HG03039 (cell line): ENCODE measurements around the gene MGA.

Experiments
- ATAC-seq: cut with Tn5 transposase; IDR thresholded peaks from one replicate; pipeline ENCODE4 v1.9.1; 2021; ENCODE audit warnings: mild to moderate bottlenecking, moderate library complexity; ENCODE audit not compliant: unreplicated experiment

Gene MGA

DNA sequence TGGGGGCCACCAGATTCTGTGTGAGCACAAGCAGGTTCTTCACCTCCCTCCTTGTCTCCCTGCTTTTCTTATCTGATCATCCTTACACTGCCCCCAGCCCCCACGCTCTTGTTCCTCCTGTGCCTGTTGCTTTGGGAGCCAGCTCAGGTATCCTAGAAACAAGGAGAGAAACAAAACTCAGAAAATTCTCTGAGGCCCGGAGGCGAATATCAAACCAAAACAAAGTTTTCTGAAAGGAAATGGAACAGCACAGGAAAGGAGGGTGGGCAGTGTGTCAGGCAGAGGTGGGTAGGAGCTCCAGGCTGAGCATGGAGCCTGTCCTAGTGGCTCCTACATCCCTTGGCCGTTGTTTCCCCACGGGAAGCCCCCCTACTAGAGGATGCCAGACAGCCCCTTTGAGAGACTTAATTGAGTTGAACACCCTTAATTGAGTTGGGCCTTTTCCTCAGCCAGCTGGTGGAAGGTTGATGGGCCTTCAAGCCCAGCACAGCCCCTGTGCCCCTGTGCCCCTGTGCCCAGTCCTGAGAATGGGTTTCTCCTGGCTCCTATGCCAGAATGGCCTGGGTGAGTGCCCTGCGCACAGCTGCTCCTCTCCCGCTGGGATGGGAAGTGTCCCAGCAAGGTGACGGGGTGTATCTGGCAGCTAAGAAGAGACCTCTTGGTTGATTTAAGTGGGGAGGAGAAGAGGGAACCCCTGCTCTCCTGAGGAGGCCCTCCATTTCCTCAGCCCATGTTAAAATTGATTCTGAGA, 144.9 kb downstream of the MGA start:
- no peak for ATAC-seq

DNA sequence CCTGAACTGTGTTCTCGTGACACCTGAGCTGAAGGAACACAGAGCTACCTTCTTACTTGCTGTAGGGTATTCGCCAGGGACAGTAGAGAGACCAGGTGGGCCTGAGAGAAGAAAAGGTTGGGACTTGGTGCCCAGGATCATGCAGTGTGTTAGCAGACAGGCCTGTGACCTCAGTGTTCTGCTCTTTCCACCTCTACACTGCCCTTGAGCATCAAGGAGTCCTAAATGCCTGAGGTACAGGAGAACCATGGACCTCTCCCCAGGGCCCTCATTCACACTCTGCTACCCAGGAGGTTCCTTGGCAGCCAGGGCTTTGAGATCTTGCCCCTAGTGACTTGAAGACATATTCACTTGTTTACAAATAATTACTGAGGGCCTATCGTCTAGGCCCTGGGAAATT, 145.5 kb downstream of the MGA start:
- no peak for ATAC-seq

DNA sequence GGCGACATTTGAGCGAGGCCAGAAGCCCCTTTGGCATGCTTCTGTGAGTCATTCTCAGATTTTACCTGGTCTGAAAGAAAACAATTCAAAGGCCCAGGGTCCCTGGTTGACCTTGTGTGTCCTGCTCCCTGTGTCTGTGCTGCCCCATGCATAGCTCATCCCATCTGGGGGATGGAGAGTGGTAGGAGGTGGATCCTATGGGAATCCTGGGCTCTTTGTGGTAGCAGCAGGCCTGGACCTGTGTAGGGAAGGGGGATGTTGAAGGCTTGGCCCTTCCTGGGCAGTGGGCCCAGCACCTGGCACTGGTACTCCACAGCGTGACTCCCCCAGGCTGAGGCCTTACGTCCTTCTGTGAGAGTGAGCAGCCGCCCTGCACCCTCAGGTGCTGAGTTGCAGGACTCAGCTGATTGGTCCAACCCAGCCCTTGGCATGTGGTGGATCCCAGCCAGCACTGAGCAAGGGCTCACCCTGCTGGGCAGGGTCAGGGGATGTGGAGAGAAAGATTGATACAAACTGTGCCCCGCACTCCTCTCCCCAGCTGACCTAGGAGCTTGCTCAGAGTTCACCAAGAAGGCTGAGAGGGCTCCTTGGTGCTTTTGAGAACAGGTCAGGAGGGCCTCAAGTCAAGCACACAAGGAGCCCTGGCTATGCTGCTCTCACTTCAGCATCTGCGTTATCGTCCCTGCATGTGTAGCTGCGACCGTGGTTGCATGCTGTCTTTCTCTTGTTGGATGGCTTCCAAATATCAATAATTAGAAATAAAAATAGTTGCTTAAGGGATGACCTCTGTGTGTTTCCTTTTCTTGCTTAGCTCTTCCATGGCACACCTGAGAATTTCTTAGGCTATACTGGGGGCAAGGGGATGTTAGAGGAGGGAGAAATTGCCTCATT, 146.3 kb downstream of the MGA start:
- no peak for ATAC-seq

DNA sequence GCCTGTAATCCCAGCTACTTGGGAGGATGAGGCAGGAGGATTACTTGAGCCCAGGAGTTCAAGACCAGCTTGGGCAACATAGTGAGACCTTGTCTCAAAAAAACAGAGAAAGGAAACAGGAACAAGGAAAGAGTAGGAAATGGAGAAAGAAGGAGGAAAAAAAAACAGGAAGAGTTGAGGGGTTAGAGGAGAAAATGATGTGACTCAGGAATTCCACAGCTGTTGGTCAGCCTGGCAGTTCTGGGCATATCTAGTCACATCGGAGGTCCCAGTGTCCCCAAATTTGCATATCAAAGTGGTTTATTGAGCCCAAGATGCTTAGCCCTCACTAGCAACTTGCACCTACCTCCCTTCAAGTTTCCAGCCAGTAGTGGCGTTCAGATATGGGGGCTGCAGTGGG, 148.9 kb downstream of the MGA start:
- ATAC-seq, result no peak

DNA sequence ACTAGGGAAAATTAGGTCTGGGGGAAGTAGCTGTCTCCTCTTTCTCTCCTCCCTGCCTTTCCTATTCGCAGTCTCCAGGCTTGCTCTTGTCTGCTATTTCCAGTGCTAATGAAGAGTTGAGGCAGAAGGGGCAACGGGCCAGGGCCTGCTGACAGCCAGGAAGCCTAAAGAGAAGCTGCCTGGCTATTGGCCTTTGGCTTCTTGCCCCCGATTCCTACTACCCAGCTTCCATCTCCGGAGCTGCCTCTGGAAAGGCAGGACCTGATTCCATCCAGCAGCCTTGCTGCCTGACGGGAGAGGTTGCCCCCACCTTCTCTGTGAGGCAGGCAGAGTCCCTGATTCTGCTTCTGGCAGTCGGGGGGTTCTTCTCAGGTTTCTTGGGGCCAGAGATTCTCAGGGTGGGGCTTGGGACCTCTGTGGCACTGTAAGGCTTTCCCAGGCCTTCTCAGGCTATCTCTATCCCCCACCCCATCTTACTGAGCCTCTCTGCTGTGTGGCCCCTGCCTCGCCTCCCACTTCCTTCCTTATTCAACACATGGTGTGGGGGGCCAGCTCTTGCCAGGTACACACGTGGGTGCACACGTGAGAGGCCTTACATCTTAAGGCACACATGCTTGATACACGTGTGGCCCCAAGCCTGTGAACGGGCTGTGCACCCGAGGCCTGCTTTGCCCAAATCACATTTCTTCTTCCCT, 149.5 kb downstream of the MGA start:
- ATAC-seq, result no peak

DNA sequence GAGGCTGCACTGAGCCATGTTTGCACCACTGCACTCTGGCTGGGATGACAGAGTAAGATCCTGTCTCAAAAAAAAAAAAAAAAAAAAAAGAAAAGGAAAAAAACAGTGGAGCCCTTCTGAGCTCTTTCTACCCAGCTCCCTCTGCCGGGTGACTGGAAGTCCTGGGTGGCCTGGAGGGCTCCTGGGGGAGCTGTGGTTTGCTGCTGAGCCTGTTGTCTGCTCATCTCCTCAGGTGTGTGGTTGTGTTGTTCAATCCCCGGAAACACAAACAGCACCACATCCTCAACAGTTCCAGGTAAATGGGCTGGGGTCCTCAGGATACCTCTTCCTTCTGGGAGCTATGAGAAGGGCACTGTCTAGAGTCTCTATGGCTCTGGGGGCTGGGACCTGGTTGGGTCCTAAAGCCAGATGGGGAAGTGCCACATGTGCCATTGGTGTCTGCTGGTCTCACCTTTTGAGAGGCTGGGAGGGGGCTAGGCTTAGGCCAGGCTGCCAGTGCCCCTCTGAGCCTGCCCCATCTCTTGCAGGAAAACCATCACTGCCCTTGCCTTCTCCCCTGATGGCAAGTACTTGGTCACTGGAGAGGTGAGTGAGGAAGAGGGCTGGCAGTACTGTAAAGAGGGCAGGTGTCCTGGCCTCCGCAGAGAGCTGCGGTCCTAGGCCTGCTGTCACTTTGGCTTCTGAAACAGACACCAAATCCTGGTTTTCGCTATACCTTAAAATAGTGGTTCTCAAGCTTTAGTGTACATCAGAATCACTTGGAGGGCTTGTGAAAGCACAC, 150.6 kb downstream of the MGA start:
- ATAC-seq, result no peak

DNA sequence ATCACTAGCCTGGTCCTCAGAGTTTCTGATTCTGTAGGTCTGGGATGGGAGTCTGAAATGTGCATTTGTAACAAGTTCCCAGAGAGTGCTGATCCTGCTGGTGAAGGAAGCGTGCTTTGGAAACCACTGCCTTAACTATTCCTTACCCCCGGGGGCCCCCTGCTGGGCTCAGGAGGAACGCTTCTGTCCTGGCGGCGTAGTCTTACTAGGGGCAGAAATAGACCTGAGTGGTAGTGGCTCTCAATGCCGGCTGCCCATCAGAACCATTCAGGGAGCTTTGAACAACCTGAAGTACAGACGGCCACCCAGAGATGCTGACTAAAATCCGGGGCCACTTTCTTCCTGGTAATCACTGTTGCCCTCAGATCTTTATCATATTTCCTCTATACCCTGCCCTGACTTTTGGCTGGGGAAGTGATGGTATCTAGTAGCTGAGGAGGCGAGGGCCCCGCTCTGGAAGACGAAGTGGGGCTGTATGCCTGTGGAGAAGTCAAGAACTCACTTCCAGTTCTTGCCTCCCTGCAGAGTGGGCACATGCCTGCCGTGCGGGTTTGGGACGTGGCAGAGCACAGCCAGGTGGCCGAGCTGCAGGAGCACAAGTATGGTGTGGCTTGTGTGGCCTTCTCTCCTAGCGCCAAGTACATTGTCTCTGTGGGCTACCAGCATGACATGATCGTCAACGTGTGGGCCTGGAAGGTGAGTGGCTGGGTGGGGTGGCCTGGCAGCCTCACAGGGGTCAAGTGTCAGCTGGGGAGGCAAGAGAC, 151.4 kb downstream of the MGA start:
- no peak for ATAC-seq

DNA sequence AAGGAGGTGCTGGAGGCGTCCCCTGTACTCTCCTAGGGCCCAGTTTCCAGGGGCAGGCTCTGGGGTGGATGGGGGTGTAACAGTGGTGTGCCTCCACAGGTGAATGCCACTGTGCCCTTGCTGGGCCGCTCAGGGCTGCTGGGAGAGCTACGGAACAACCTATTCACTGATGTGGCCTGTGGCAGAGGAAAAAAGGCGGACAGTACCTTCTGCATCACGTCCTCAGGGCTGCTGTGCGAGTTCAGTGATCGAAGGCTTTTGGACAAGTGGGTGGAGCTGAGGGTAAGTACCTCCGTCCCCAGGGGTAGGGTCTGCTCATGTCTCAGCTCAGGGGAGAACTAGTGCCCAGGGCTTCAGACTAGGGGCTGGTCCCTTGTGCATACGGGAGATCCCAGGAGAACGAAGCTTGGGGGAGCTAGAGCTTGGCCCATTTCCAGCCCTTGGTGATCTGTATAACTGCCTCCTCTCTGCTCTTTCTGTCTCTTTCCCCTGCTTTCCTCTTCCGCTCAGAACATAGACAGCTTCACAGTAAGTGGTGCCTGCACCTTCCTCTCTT, 152.7 kb downstream of the MGA start:
- ATAC-seq, result no peak

DNA sequence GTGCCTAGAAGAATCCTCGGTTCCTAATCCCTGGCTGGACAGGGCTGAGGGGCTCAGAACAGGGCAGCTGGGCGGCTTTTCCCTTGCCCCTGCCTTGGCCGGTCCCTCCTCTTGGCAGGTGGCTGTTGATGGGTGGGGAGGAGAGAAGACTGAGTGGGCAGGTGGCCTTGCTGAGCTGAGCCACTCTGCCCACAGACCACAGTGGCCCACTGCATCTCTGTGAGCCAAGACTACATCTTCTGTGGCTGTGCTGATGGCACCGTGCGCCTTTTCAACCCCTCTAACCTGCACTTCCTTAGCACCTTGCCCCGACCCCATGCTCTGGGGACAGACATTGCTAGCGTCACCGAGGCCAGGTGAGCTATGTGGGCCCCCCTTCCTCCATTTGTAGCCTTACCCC, 153.2 kb downstream of the MGA start:
- no peak for ATAC-seq

DNA sequence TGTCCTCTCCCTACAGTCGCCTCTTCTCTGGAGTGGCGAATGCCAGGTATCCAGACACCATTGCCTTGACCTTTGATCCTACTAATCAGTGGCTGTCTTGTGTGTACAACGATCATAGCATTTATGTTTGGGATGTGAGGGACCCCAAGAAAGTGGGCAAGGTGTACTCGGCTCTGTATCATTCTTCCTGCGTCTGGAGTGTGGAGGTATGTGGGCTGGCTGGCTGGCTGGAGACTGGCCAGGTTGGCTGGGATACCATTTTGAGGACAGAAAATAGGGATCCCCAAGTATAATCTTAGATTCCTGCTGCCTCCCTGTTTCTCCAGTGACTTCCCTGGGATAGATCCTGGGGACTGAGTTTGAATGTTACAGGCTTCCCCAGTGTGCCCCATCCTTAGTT, 154.3 kb downstream of the MGA start:
- ATAC-seq, result no peak

DNA sequence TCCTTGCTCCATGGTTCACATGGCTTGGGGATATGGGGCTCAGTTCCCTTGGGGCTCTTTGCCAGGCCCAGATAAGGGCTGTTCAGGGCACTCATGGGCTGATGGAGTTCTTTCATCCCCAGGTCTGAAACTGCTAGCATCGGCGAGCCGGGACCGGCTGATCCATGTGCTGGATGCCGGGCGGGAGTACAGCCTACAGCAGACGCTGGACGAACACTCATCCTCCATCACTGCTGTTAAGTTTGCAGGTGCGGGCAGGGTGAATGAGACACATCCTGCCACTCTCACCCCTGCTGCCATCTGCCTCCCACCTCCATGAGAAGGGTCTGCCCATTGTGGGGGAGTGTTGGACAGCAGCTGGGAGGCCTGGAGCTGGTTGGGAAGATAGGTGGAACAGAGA, 156.6 kb downstream of the MGA start:
- ATAC-seq, result no peak

DNA sequence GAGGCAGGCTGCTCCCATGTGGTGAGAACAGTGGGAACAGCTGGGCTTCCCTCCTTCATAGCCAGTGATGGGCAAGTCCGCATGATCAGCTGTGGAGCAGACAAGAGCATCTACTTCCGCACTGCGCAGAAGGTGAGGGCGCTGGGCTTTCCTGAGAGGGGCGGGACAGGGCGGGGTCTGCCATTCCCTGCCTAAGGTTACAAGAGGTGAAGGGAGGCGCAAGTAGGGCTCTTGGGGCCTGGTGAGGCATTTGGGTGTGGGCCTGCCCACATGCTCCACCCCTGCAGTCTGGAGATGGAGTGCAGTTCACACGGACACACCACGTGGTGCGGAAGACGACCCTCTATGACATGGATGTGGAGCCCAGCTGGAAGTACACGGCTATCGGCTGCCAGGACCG, 157.1 kb downstream of the MGA start:
- ATAC-seq, result no peak

DNA sequence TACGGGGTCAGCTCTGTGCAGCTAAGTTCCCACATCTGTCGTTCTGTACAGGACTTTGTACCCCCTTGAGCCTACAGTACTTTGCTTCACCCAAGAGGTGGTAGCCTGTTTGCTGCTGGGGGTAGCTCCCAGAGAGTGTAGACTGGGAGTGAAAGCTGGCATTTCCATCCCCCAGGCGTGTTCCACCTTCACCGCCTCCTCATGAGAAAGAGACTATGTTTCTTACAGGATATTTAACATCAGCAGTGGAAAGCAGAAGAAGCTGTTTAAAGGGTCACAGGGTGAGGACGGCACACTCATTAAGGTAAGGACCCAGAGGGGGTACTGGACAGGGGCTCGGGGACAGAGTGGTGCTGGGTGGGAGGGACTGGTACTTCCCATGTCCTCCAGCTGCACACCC, 157.6 kb downstream of the MGA start:
- ATAC-seq, result no peak

DNA sequence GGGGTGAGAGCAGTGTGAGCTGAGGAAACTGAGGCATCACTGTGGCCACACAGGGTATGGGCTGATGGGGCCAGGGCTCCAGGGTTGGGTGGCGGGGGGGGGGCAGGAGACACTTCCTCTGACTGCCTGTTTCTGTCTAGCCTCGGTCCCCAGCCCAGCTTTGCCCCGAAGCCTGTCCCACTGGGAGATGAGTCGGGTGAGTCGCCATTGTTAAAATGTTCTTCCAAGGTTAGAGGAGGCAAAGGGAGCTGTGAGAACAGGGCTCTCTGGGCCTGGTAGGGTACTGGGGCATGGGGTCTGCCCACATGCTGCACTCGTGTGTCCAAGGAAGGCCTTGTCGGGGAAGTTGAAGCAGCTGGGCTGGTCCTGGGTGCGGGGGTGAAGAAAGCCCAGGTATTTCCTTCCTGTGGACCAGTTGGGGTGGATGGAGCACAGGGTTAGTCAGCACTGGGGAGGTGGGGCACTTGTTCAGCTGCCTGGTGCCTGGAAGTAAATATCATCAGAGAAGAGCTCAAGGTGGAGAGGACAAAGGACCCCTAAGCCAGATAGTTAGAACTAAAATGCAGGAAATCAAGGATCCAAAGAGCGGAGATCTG, 159.3 kb downstream of the MGA start:
- ATAC-seq, result no peak

DNA sequence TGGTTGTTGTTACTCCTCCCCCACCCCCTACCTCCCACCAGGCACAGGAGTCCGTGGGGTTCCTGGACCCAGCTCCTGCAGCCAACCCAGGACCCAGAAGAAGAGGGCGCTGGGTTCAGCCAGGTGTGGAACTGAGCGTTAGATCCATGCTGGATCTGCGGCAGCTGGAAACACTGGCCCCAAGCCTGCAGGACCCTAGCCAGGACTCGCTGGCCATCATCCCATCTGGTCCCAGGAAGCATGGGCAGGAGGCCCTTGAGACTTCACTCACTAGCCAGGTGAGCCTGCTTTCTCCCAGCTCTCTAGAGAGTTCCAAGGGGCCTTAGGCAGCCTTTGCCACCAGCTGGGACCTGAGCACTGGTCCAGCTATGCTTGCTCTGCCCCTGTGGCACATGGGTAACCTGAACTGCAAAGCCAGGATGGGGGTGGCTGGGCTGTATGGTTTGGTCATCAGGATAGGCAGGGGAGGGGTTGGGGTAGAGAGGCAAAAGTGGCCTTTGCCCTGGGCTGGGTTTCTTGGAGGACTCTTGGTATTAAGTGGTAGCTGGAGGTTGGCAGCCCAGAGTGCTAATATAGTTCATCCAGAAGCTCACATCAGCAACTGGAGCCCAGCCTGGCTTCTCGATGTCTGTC, 160.7 kb downstream of the MGA start:
- ATAC-seq, result no peak

DNA sequence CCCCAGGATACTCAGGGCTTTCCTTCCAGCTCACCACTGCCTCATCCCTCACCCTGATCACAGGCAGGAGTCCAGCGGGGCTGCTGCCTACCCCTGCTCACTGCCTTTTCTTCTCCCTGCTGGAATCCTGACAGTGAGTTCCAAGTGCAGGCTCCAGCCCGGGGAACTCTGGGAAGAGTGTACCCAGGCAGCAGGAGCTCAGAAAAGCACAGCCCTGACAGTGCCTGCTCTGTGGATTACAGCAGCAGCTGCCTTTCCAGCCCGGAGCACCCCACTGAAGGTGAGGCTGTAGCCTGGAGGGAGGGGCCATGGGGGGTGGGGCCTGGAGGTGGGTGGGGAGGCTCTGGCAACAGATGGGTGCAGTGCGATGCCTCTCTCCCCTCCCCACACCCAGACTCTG, 161.6 kb downstream of the MGA start:
- ATAC-seq, result no peak

DNA sequence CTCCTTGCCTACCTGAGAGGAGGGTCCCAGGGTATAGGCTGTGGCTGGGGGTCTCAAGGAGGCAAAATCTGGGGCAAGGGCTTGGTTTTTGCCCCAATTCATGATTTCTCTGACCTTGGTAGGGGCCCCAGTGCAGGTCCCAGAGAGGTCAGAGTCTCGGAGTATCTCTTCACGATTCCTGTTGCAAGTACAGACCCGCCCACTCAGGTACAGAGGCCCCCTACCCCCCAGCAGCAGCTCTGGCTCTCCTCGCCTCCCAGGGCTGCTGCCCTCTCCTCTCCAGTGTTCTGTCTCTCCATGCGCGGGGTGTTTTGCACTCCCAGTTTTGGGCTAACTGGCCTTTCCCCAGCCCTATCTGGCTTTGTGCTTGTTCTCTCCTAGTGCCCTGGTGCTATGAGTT, 162.3 kb downstream of the MGA start:
- ATAC-seq, result no peak
